ENCODE measurements around the gene ST6GALNAC3.

The ST6GALNAC3 gene

GRCh38 chr1:76470166-76470565 is 395.6 kb downstream of the ST6GALNAC3 start:
- DNase-seq, result no peak

GRCh38 chr1:76471536-76471935 is 397.0 kb downstream of the ST6GALNAC3 start:
- no peak for DNase-seq

DNA sequence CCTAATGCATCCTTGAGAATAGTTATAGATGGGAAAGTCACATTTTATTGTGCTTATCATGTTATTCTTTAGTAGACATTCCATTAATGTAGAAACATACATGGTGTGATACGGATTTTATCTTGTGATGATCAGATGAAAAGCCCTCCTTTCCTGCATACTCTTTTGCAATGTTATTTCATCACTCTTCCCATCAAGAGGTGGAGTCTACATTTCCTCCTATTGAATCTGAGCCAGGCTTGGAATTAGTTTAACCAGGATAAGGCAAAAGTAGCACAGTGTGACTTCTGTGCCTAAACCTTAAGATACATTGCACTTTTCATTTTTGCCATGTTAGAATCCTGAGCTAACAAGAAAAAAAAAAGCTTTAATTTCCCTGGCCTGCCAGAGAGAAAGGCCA is 399.0 kb downstream of the ST6GALNAC3 start:
- no peak for DNase-seq

GRCh38 chr1:76474922-76475321 is 400.4 kb downstream of the ST6GALNAC3 start:
- DNase-seq, result no peak

DNA sequence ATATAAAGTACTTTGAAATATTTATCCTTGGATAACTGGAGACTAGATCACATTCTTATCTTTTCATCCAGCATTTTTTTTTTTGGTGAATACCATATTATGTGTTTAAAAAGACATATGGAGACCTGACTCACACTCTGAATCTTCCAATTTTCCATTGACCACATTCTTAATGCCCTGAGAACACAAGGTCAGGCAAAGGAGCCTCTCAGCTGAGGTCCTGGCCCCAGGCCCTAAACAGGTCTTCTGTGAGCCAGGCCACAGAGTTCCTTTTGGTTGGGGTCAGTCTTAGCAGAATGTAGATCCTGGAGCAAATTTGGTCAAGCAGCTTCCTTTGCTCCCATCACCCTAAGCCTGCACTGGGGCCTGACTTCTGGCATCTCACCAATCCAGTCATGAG is 402.6 kb downstream of the ST6GALNAC3 start:
- DNase-seq, result no peak

GRCh38 chr1:76480827-76481226 is 406.3 kb downstream of the ST6GALNAC3 start:
- DNase-seq, result no peak

DNA sequence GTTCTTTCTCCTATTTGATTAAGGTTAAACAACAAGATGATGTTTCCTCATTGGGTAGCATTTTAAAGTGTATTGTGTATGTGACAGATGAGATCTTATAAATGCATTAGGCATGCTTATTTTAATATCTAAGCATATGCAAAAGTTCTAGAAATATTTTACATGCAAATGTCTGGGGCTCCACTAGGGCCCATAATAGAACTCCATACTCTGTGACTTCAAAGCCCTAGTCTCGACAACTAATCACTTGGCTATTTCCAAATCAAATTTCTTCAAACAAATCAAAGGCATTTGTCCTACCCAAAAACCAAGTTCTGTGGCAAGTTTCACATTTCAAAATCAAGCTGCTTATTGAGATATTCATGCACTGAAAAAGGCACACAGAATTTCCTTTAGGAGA is 407.1 kb downstream of the ST6GALNAC3 start:
- no peak for DNase-seq

DNA sequence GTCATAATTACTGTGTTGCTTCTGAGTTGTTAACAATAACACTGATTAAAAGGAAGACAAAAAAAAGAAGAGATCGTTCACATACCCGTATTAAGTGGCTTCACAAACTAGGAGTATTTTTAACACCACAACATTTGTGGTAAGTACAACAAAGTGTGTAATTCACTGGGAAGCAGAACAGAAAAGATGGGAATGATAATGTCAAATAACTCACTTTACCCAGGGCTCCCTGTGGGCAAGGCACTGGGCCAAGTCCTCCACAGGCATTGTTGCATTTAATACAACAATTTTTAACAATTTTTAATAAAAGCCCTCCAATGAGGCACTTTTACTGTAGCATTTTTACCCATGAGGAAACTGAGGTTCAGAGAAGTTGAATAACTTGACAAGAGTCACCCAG is 407.7 kb downstream of the ST6GALNAC3 start:
- DNase-seq, result no peak

- DNase-seq, result no peak
Observed at GRCh38 chr1:76491737-76492136, 417.2 kb downstream of the ST6GALNAC3 start.

GRCh38 chr1:76492752-76493430 is 418.3 kb downstream of the ST6GALNAC3 start:
- no peak for DNase-seq

- DNase-seq, result no peak
Observed at GRCh38 chr1:76494807-76495206, 420.3 kb downstream of the ST6GALNAC3 start.

DNA sequence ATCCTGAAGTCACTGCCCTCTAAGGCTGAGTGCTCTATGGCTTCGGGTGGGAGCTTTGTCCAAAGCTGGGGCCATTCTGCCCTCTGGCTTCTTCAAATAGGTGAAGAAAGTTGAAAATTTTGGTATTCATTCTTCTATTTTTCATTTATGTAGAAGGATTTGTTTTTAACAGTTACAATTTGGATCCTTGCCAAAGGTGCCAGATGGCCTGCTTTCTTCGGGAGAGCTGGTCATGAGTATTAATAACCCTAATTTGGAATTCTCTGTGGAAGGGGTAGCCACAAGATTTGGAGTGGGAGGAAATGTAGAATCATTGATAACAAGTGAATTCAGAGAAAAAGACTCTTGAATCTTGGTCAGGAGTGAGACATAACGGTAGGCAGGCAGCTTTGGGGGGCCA is 422.3 kb downstream of the ST6GALNAC3 start:
- DNase-seq, result no peak

DNA sequence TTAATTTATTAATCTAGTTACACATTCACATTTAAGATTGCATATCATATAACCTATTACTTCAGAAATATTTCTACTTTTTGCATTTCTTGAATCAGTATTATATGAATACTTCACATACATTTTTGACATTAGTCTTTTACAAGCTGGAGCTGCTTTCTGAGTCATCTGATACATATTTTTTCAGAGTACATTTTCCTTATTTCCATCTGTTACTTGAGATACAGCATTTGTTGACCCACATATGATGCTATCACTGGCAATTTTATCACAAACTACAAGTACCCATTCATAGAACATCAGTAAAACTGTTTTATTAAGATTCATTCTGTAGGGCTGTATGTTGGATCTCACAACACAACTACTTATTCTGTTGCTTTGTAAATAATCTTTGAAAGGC is 425.6 kb downstream of the ST6GALNAC3 start:
- DNase-seq, result no peak

DNA sequence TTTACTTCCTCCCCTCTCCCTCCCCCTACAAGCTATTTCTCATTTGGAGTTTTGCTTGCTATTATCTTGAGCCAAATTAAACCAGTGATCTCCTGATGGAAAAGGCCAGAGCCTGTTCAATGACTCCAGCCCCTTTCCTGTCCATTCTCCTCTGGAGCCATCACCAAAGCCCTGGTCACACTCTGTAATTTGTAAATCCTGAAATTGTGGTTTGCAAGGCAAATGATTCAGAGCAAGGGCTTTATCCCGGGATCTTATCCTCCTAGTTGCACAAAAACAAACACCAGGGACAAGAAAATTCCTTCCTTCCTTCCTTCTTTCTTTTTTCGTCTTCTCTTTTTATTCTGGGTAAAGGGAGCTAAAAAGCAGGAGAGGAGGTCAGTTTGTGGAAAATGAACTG is 426.6 kb downstream of the ST6GALNAC3 start:
- no peak for DNase-seq

- DNase-seq, result no peak
Observed at GRCh38 chr1:76501586-76502219, 427.2 kb downstream of the ST6GALNAC3 start.

DNA sequence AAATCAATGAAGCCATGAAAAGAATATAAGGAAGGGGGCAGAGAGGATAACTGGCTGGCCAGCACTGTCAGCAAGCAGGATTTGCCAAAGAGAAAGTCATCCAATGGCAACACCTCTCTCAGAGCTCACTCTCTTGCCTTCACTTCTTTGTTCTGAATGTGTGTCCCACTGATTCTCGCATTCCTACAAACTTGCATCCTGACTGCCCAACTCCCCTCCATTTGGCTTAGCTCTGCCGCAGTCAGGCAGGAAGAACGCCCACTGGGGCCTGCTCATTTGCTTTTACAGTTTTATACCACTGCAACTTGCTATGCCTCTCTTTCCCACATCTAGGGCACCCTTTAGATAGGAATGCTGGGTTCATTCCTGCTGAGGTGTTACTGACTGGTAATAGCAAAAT is 428.6 kb downstream of the ST6GALNAC3 start:
- no peak for DNase-seq

DNA sequence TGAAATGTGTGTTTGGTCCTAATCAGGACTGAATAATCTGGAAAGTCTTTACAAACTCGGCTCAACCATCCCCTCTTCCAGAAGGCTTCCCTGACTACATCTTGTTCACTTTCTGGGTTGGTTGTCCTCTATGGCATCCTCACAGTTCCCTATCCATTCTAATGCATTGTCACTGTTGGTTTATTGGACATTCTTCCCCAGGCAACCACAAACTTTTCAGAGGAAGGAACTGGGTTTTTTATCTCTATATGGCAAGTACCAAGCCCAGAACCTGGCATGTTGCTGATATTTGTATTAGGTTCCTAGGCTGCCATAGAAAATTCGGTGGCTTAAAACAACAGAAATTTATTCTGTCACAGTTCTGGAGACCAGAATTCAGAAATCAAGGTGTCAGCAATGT is 429.2 kb downstream of the ST6GALNAC3 start:
- no peak for DNase-seq

DNA sequence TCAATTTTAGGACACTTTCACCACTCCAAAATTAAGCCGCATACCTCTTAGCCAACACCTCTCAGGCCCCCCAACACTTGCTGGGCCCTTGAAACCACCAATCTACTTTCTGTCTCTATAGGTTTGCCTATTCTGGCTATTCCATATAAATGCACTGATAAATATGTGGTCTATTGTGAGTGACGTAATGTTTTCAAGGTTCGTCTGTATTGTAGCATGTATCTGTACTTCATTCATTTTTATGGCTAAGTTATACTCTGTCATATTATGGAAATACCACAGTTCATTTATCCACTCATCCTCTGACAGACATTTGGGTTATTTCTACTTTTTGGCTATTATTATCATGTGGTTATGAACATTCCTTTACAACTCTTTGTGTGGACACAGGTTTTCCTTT is 432.8 kb downstream of the ST6GALNAC3 start:
- no peak for DNase-seq

DNA sequence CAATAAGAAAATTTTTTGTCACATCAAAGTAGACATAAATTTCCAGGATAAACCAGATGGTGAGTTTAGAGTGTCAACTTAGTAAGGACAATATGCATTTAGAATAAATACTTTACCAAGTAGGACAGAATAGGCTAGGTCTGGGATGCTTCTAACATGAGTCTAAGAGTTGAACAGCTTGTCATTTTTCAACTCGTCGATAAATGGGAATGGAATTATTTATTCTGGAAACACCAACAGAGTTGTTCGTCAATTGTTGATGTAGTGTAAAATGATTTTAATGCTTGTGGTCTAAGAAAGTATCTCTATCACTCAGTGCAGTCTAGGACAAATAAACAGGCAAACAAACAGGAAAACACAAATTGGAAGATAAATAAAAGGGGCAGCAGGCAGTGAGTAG is 434.3 kb downstream of the ST6GALNAC3 start:
- DNase-seq, result no peak

- no peak for DNase-seq
Observed at GRCh38 chr1:76510672-76511557, 436.4 kb downstream of the ST6GALNAC3 start.

DNA sequence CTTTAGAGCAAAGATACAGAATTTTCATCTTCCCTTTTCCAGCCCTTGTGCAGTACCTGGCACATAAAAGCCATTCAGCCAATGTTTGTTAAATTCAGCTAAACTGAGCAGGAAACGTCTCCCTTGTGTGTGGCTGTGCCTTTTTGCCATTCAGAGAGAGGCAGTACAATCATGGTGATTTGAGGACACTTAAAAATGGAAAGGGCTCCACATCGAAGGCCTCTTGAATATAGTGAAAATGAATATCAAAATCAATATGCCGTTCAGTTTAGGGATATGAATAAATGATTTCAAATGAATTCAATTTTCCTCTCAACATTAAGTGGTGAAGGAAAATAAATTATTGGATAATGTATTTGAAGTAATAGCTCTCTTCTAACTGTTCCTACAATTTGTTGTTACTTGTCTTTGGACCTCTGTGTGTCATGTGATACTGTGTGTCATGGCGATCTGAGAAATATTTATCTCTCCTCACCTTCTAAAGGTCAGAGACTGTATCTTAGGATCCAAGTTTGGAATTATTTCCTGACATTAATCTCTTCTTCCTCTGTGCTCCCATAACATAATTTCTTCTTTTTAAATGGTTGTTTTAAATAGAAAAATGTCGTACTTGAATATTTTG is 437.1 kb downstream of the ST6GALNAC3 start:
- DNase-seq, result no peak

GRCh38 chr1:76530953-76531352 is 456.4 kb downstream of the ST6GALNAC3 start:
- no peak for DNase-seq

- no peak for DNase-seq
Observed at GRCh38 chr1:76541618-76542017, 467.1 kb downstream of the ST6GALNAC3 start.
